Stimulated activated naive CD8-positive, alpha-beta T cell treated with anti-CD3 and anti-CD28 coated beads, Interleukin-15, Interleukin-2, amounts not matched to agents 100 U/mL and 50 U/mL, for 24 hours (primary cell): ENCODE measurements around the gene GRWD1.

Source experiments
- ATAC-seq: fragments of 150-1000 bp; cut with Tn5 transposase; one replicate; pipeline ENCODE4 v1.10.0; 2021
- DNase-seq: peaks from one replicate; pipeline ENCODE4 v3.0.0; 2021

The GRWD1 gene

GRCh38 chr19:48456864-48457263 is 11.1 kb downstream of the GRWD1 start:
- ATAC-seq (no peak), DNase-seq (no peak)

- DNase-seq, result no peak
- ATAC-seq, result no peak
Measured at GRCh38 chr19:48458016-48458415, 12.2 kb downstream of the GRWD1 start.

- ATAC-seq, result no peak
- DNase-seq, result no peak
Measured at GRCh38 chr19:48461651-48461981, 15.8 kb downstream of the GRWD1 start.

GRCh38 chr19:48461982-48462655 is 16.3 kb downstream of the GRWD1 start:
- DNase-seq, result peak; percentile 30
- ATAC-seq, result no peak

- no peak for DNase-seq
- no peak for ATAC-seq
Measured at GRCh38 chr19:48465215-48465614, 19.4 kb downstream of the GRWD1 start.

GRCh38 chr19:48466561-48467325 is 21.0 kb downstream of the GRWD1 start:
- DNase-seq (no peak), ATAC-seq (no peak)

GRCh38 chr19:48468772-48469288 is 23.0 kb downstream of the GRWD1 start:
- DNase-seq (peak; percentile 98), ATAC-seq (peak; percentile 94)

GRCh38 chr19:48469289-48469881 is 23.6 kb downstream of the GRWD1 start, which contains the start of gene CYTH2:
TSS of gene CYTH2 (plus strand) at chr19:48469369. CDS start at chr19:48469508, 139 bp downstream.
- DNase-seq (peak; percentile 87), ATAC-seq (peak; percentile 30)

GRCh38 chr19:48469934-48470680 is 24.3 kb downstream of the GRWD1 start:
- DNase-seq (no peak), ATAC-seq (no peak)

- no peak for ATAC-seq
- DNase-seq, result no peak
Measured at GRCh38 chr19:48470856-48471255, 25.1 kb downstream of the GRWD1 start.

GRCh38 chr19:48471836-48472235 is 26.1 kb downstream of the GRWD1 start:
- ATAC-seq, result no peak
- no peak for DNase-seq

GRCh38 chr19:48473161-48473966 is 27.6 kb downstream of the GRWD1 start:
- ATAC-seq (no peak), DNase-seq (no peak)

- no peak for ATAC-seq
- no peak for DNase-seq
Measured at GRCh38 chr19:48474084-48474592, 28.4 kb downstream of the GRWD1 start.

- ATAC-seq (no peak), DNase-seq (no peak)
Measured at GRCh38 chr19:48475369-48476068, 29.7 kb downstream of the GRWD1 start.

- DNase-seq (no peak), ATAC-seq (no peak)
Measured at GRCh38 chr19:48476176-48476575, 30.4 kb downstream of the GRWD1 start.

GRCh38 chr19:48477067-48477685 is 31.4 kb downstream of the GRWD1 start:
- ATAC-seq, result no peak
- no peak for DNase-seq

GRCh38 chr19:48477698-48478338 is 32.0 kb downstream of the GRWD1 start:
- DNase-seq, result no peak
- ATAC-seq, result no peak

GRCh38 chr19:48478339-48479256 is 32.8 kb downstream of the GRWD1 start:
- ATAC-seq, result no peak
- no peak for DNase-seq

GRCh38 chr19:48479686-48480085 is 33.9 kb downstream of the GRWD1 start:
- DNase-seq (no peak), ATAC-seq (no peak)
